CD4-positive, alpha-beta T cell (primary cell): ENCODE data around the gene GOLGA7B. TPM values are rescaled to one million over a fixed set of nuclear protein-coding genes. Genes with fewer than 3 reads are reported as not detected.

Source experiments
- ATAC-seq: fragments of 200-7000 bp; cut with Tn5 transposase; one replicate; pipeline ENCODE4 v1.10.0; 2022; ENCODE audit warnings: mild to moderate bottlenecking; ENCODE audit not compliant: poor library complexity
- CTCF ChIA-PET: fragments of 350-600 bp; sonication (Branson Sonifier 250); formaldehyde crosslinking; loops from one replicate; lab custom pipeline; 2021; ENCODE audit warnings: antibody characterized with exemption, inconsistent platforms; lab: Charles Lee
- POLR2A ChIA-PET: fragments of 350-600 bp; sonication (Branson Sonifier 250); formaldehyde crosslinking; loops from one replicate; lab custom pipeline; 2021; ENCODE audit warnings: antibody characterized with exemption, inconsistent platforms; lab: Charles Lee
- DNase-seq, 14 experiments: peaks; one replicate each; pipeline ENCODE4 v3.0.0-alpha.2; 2013 to 2020; ENCODE audit warnings: mixed read lengths in 2 of 14
- H3K27ac ChIP-seq, 2 donors: one replicate each; pipeline versions ENCODE4 v1.5.1 to v1.7.0; 2013; ENCODE audit warnings: low read length in 2 of 2, low read depth in 1 of 2, mild to moderate bottlenecking in 1 of 2
- H3K27me3 ChIP-seq, 2 experiments: 1 replicate in 1 of 2; 2 replicates in 1 of 2; pipeline versions ENCODE4 v1.6.1 to v1.7.0; 2013; ENCODE audit warnings: low read length in 2 of 2, control low read depth in 1 of 2, mild to moderate bottlenecking in 1 of 2, moderate library complexity in 1 of 2; ENCODE audit not compliant: insufficient read depth in 2 of 2, control insufficient read depth in 1 of 2
- H3K36me3 ChIP-seq: one replicate; pipeline ENCODE4 v1.6.1; 2013; ENCODE audit warnings: low read length, control low read depth; ENCODE audit not compliant: insufficient read depth
- H3K4me1 ChIP-seq: one replicate; pipeline ENCODE4 v1.6.1; 2013; ENCODE audit warnings: low read length, control low read depth; ENCODE audit not compliant: insufficient read depth
- H3K4me3 ChIP-seq: one replicate; pipeline ENCODE4 v1.5.1; 2013; ENCODE audit warnings: mild to moderate bottlenecking, low read length, moderate library complexity
- H3K9me3 ChIP-seq, 2 experiments: 1 replicate in 1 of 2; 2 replicates in 1 of 2; pipeline versions ENCODE4 v1.6.1 to v1.7.0; 2013; ENCODE audit warnings: low read length in 2 of 2, mild to moderate bottlenecking in 2 of 2, control low read depth in 1 of 2, moderate library complexity in 1 of 2; ENCODE audit not compliant: control insufficient read depth in 1 of 2, insufficient read depth in 1 of 2
- H3K27ac Mint-ChIP-seq: one replicate; pipeline ENCODE4 v1.8.0; 2020; ENCODE audit warnings: mixed read lengths
- H3K27me3 Mint-ChIP-seq: one replicate; pipeline ENCODE4 v1.8.0; 2021; ENCODE audit warnings: mixed read lengths
- H3K36me3 Mint-ChIP-seq: one replicate; pipeline ENCODE4 v1.8.0; 2021; ENCODE audit warnings: low read depth, mixed read lengths
- H3K4me1 Mint-ChIP-seq: one replicate; pipeline ENCODE4 v1.8.0; 2021; ENCODE audit warnings: low read depth, mixed read lengths
- H3K4me3 Mint-ChIP-seq: one replicate; pipeline ENCODE4 v1.8.0; 2020; ENCODE audit warnings: mild to moderate bottlenecking, mixed read lengths
- H3K9me3 Mint-ChIP-seq: one replicate; pipeline ENCODE4 v1.8.0; 2020; ENCODE audit warnings: mixed read lengths
- CTCF ChIP-seq: fragments of 200-600 bp; IDR thresholded peaks from one replicate; pipeline ENCODE4 v1.8.0; 2022; ENCODE audit warnings: antibody characterized with exemption, mild to moderate bottlenecking
- intact Hi-C, 2 experiments: fragments of 100-400 bp; cut with DNase I in 1 of 2; cut with micrococcal nuclease in 1 of 2; formaldehyde crosslinking; loops; one replicate each; pipeline versions ENCODE4 v1.15.1 to v1.9.0; 2023 to 2025; cut with DNase I, micrococcal nuclease
- total RNA-seq, 174 experiments: library from RNA in 2 of 174; stranded (reverse) in 2 of 174; gene quantifications; one replicate each; pipeline ENCODE4 v1.2.3 and lab custom pipeline; 2021 to 2026

Gene GOLGA7B
- total RNA-seq, 2 experiments from 2014 or later: 4.5 to 6.1 TPM

- ChIA-PET POLR2A (no interaction called here), CTCF (no interaction called here)
- Mint-ChIP-seq H3K36me3 (no peaks in the 10 kb centered on the region), H3K27ac (no peak overlapping the region), H3K4me3 (no peak overlapping the region), H3K4me1 (peaks cover 5% of the 10 kb centered on the region), H3K9me3 (no peaks in the 10 kb centered on the region), H3K27me3 (peaks cover 24% of the 10 kb centered on the region)
- ATAC-seq (no peak), DNase-seq (no peak)
- no peak for TF ChIP-seq CTCF
- no peak overlapping the region for H3K27ac ChIP-seq
- H3K4me3 ChIP-seq: no peak overlapping the region
- intact Hi-C loops: loop anchor here (5.0 to 10.0 kb wide), 3 partner anchors 404 to 1336 kb away; no protein-coding TSS in a partner anchor
- H3K9me3 ChIP-seq: no peaks in the 10 kb centered on the region
- H3K27me3 ChIP-seq: no peaks in the 10 kb centered on the region
- peaks cover 8% of the 10 kb centered on the region for H3K4me1 ChIP-seq
- H3K36me3 ChIP-seq: no peaks in the 10 kb centered on the region
Measured at GRCh38 chr10:97911217-97911616, 61.6 kb downstream of the GOLGA7B start.

- H3K27ac Mint-ChIP-seq: no peak overlapping the region
- H3K27me3 Mint-ChIP-seq: peaks cover 18% of the 10 kb centered on the region
- ChIA-PET CTCF (no interaction called here), POLR2A (no interaction called here)
- H3K4me3 Mint-ChIP-seq: no peak overlapping the region
- ATAC-seq (no peak), DNase-seq (no peak)
- no peak for TF ChIP-seq CTCF
- peaks cover 7% of the 10 kb centered on the region for H3K4me1 Mint-ChIP-seq
- H3K9me3 Mint-ChIP-seq: no peaks in the 10 kb centered on the region
- no peaks in the 10 kb centered on the region for H3K9me3 ChIP-seq
- no peaks in the 10 kb centered on the region for H3K27me3 ChIP-seq
- intact Hi-C loops: loop anchor here (5.0 to 10.0 kb wide), 3 partner anchors 402 to 1334 kb away; no protein-coding TSS in a partner anchor
- H3K36me3 Mint-ChIP-seq: no peaks in the 10 kb centered on the region
- H3K27ac ChIP-seq: no peak overlapping the region
- peaks cover 8% of the 10 kb centered on the region for H3K4me1 ChIP-seq
- H3K36me3 ChIP-seq: no peaks in the 10 kb centered on the region
- no peak overlapping the region for H3K4me3 ChIP-seq
Measured at GRCh38 chr10:97913193-97913592, 63.5 kb downstream of the GOLGA7B start.

GRCh38 chr10:97913614-97914013 lies 64.0 kb downstream of the GOLGA7B start:
- peaks cover 8% of the 10 kb centered on the region for H3K4me1 ChIP-seq
- CTCF ChIA-PET: no interaction called here
- no peak overlapping the region for H3K4me3 Mint-ChIP-seq

More at GRCh38 chr10:97913614-97914013, 64.0 kb downstream of the GOLGA7B start:
- Mint-ChIP-seq H3K27ac (no peak overlapping the region), H3K9me3 (no peaks in the 10 kb centered on the region), H3K36me3 (no peaks in the 10 kb centered on the region), H3K27me3 (peaks cover 21% of the 10 kb centered on the region), H3K4me1 (peaks cover 10% of the 10 kb centered on the region)
- Histone ChIP-seq H3K36me3 (no peaks in the 10 kb centered on the region), H3K4me3 (no peak overlapping the region), H3K27ac (no peak overlapping the region), H3K27me3 (no peaks in the 10 kb centered on the region), H3K9me3 (no peaks in the 10 kb centered on the region)
- TF ChIP-seq CTCF: no peak
- DNase-seq (no peak), ATAC-seq (no peak)
- POLR2A ChIA-PET: no interaction called here
- intact Hi-C loops: loop anchor here (1.0 to 10.0 kb wide), 5 partner anchors 127 to 1334 kb away; no protein-coding TSS in a partner anchor
